Measurements from ENCODE around the gene KPNA4. TPM values are rescaled to one million over a fixed set of nuclear protein-coding genes. Genes with fewer than 3 reads are reported as not detected.

The KPNA4 gene
- total RNA-seq, 6 donors from 2014 or later = 12.6 to 51.7 (median 33.0) TPM

- no peak for TF ChIP-seq POLR2A (IDR thresholded peaks at IDR 0.05)
- no peak for TF ChIP-seq EP300 (IDR thresholded peaks at IDR 0.05)
- no peak for TF ChIP-seq POLR2AphosphoS5 (IDR thresholded peaks at IDR 0.05)
- no peak for TF ChIP-seq CTCF (IDR thresholded peaks at IDR 0.05)
- no peaks in the 10 kb centered on the region for H3K36me3 ChIP-seq
- peaks cover 0 to 9% (median 3%) of the 10 kb centered on the region in 4 donors for H3K9me3 ChIP-seq
- H3K27me3 ChIP-seq = no peaks in the 10 kb centered on the region
- no peaks in the 10 kb centered on the region for H3K4me1 ChIP-seq
- ATAC-seq (ENCODE audit: low FRiP score in 2 of 2) = no peak
- no peak for DNase-seq
- H3K4me3 ChIP-seq = no peak overlapping the region
- H3K27ac ChIP-seq = no peak overlapping the region
Measured at GRCh38 chr3:160583451-160583850, 18.1 kb upstream of the KPNA4 start.

DNA sequence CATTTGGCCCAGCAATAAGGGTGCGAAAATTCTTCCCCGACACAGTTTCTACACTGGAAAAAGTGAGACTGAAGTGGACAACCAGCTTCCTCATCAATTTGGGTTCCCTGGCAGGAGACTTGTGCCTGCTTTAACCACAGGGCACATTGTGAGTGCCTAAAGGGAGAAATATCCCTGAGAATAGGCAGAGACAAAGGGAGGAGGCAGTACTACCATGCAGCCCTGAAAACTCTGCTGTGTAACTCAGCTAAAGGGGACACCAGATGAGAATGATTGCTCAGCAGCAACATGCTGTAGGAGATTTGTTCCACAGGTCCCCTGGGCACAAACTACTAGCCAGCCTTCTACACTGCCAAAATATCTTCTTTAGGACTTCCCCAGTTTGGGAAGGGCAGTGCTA, 15.6 kb upstream of the KPNA4 start:
- Histone ChIP-seq H3K9me3 (peaks cover 0 to 7% (median 0%) of the 10 kb centered on the region in 4 donors), H3K36me3 (no peaks in the 10 kb centered on the region), H3K4me1 (no peaks in the 10 kb centered on the region), H3K27me3 (no peaks in the 10 kb centered on the region), H3K27ac (no peak overlapping the region), H3K4me3 (no peak overlapping the region)
- 93 to 96% methylated on average over 2 of the region's 2 CpGs for WGBS, 2 donors
- DNase-seq (no peak), ATAC-seq (ENCODE audit: low FRiP score in 2 of 2) (no peak)
- TF ChIP-seq POLR2A (IDR thresholded peaks at IDR 0.05) (no peak), POLR2AphosphoS5 (IDR thresholded peaks at IDR 0.05) (no peak)

DNA sequence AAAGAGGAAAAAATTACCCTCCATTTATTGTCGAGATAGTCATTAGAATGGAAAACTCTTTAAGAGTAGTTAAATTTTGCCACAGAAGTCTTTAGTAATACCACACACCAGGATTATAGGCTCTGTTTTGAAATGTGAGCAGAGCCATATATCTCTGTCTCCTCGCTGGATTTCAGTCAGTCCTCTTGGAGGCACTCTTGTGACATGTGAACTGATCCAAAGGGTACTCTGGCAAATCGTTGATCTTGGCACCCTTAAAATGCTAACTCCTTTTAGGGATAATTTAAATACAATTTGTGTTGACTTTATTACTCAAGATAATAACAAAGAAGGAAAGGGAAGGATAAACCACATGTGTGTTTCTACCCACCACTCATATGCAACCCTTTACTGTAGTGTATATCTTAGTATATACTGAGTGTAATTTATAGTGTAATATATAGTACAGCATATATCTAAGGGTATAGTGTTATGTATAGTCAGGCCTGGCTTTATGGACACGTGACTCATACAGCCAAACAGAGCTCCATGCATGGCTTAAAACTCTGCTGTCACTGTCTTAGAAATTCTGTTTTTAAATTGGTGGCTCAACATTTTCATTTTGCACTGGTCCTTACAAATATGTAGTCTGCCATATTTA, 12.3 kb upstream of the KPNA4 start:
- DNase-seq = no peak
- TF ChIP-seq CTCF (IDR thresholded peaks at IDR 0.05) (no peak), EP300 (IDR thresholded peaks at IDR 0.05) (no peak), POLR2AphosphoS5 (IDR thresholded peaks at IDR 0.05) (no peak), POLR2A (IDR thresholded peaks at IDR 0.05) (no peak)
- no peak for ATAC-seq (ENCODE audit: low FRiP score in 2 of 2)
- no peak overlapping the region for H3K4me3 ChIP-seq
- 44 to 61% methylated on average over 4 of the region's 4 CpGs for WGBS, 2 donors
- no peak overlapping the region for H3K27ac ChIP-seq
- H3K4me1 ChIP-seq = no peaks in the 10 kb centered on the region
- peaks cover 0 to 7% (median 0%) of the 10 kb centered on the region in 4 donors for H3K9me3 ChIP-seq
- H3K27me3 ChIP-seq = no peaks in the 10 kb centered on the region
- H3K36me3 ChIP-seq = no peaks in the 10 kb centered on the region

DNA sequence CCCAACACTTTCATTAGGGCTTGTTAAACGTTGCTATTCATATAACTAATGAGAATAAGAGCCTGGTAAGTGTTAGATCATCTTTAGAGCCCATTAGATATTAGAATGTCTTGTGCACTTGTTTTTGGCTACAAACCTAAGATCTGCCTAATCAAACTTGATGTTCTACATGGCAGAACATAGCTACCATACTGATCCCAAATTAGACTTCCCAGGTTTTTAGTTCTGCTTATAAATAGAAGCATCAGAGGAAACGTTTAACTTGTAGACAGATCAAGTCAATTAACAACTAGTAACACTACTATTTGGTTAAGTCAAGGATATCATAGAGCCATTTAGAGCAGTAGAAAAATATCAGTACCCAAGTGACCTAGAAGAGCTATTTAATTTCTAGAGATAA, 11.7 kb upstream of the KPNA4 start:
- Histone ChIP-seq H3K9me3 (peaks cover 0 to 7% (median 0%) of the 10 kb centered on the region in 4 donors), H3K27ac (no peak overlapping the region), H3K36me3 (no peaks in the 10 kb centered on the region), H3K4me3 (no peak overlapping the region), H3K4me1 (no peaks in the 10 kb centered on the region), H3K27me3 (no peaks in the 10 kb centered on the region)
- no peak for ATAC-seq (ENCODE audit: low FRiP score in 2 of 2)
- WGBS, 2 donors = 48% methylated on average over 2 of the region's 2 CpGs
- TF ChIP-seq CTCF (IDR thresholded peaks at IDR 0.05) (no peak), POLR2AphosphoS5 (IDR thresholded peaks at IDR 0.05) (no peak), POLR2A (IDR thresholded peaks at IDR 0.05) (no peak), EP300 (IDR thresholded peaks at IDR 0.05) (no peak)
- DNase-seq = no peak

DNA sequence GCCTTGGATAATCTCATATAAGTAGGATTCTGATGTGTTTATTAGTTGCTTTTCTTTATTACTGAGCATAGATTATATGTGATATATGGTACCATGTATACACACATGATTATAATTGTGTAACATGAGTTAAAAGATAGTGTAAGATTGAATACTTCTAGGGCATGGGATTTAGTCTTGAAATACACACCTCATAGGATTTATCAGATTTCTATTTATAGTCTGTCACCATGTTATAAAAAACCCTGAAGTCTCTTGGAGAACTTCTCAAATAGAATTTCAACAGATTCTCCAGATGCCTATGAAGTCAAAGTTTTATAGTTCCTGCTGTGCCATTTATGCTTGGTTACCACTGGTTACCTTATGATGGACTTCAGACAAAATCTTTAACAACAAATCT, 11.2 kb upstream of the KPNA4 start:
- Histone ChIP-seq H3K4me3 (no peak overlapping the region), H3K9me3 (peaks cover 0 to 7% (median 0%) of the 10 kb centered on the region in 4 donors), H3K4me1 (no peaks in the 10 kb centered on the region), H3K27me3 (no peaks in the 10 kb centered on the region), H3K27ac (no peak overlapping the region), H3K36me3 (no peaks in the 10 kb centered on the region)
- DNase-seq = no peak
- ATAC-seq (ENCODE audit: low FRiP score in 2 of 2) = no peak
- TF ChIP-seq CTCF (IDR thresholded peaks at IDR 0.05) = no peak
- TF ChIP-seq POLR2AphosphoS5 (IDR thresholded peaks at IDR 0.05) = no peak
- TF ChIP-seq EP300 (IDR thresholded peaks at IDR 0.05) = no peak
- TF ChIP-seq POLR2A (IDR thresholded peaks at IDR 0.05) = no peak
